Gastrocnemius medialis (tissue), 4 donors: Measurements from ENCODE around the gene ASB3.
"Not testable (repeated sequence)": the region's sequence is repeated elsewhere in the genome, so short reads cannot be mapped to it uniquely, and the experiment has no call there.

Experiments used
- POLR2A ChIP-seq, 2 donors: fragments of 450-650 bp; IDR thresholded peaks; one replicate each; pipeline ENCODE4 v1.6.1; 2017; ENCODE audit warnings: antibody characterized with exemption in 2 of 2, mild to moderate bottlenecking in 2 of 2, moderate library complexity in 2 of 2
- TF ChIP-seq, protein P1 (sequence below), 5 experiments: fragments of 450-650 bp in 3 of 5; fragments of 200-600 bp in 2 of 5; sonication (generic) in 2 of 5; IDR thresholded peaks in 4 of 5; conservative IDR thresholded peaks in 1 of 5; 1 replicate in 4 of 5; 2 replicates in 1 of 5; pipeline ENCODE4 v1.5.1; 2016 to 2019; ENCODE audit warnings: antibody characterized with exemption in 5 of 5, mild to moderate bottlenecking in 3 of 5, moderate library complexity in 3 of 5

DNA sequence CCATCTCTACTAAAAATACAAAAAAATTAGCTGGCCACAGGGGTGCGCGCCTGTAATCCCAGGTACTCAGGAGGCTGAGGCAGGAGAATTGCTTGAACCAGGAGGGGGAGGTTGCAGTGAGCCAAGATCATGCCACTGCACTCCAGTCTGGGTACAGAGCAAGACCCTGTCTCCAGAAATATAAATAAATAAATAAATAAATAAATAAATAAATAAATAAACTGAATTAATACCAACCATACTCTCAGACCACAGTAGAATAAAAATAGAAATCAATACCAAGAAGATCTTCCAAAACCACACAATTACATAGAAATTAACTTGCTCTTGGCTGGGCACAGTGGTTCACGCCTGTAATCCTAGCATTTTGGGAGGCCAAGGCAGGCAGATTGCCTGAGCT, 65.8 kb downstream of the ASB3 start:
- TF ChIP-seq, protein P1, sequence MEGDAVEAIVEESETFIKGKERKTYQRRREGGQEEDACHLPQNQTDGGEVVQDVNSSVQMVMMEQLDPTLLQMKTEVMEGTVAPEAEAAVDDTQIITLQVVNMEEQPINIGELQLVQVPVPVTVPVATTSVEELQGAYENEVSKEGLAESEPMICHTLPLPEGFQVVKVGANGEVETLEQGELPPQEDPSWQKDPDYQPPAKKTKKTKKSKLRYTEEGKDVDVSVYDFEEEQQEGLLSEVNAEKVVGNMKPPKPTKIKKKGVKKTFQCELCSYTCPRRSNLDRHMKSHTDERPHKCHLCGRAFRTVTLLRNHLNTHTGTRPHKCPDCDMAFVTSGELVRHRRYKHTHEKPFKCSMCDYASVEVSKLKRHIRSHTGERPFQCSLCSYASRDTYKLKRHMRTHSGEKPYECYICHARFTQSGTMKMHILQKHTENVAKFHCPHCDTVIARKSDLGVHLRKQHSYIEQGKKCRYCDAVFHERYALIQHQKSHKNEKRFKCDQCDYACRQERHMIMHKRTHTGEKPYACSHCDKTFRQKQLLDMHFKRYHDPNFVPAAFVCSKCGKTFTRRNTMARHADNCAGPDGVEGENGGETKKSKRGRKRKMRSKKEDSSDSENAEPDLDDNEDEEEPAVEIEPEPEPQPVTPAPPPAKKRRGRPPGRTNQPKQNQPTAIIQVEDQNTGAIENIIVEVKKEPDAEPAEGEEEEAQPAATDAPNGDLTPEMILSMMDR (IDR thresholded peaks at IDR 0.05 in 4 of 5, conservative IDR thresholded peaks at IDR 0.05 in 1 of 5): not testable (repeated sequence)
- TF ChIP-seq POLR2A (IDR thresholded peaks at IDR 0.05): not testable (repeated sequence)
